Loucy (cell line): ENCODE data around the gene CA5A.

Experiments
- H2AFZ ChIP-seq: fragments of 200-600 bp; sonication (generic); 2 replicates; pipeline ENCODE4 v1.6.0; 2016; ENCODE audit warnings: antibody characterized with exemption, mild to moderate bottlenecking, low read length, moderate library complexity
- H3F3A ChIP-seq: fragments of 200-600 bp; 2 replicates; pipeline ENCODE4 v1.6.0; 2016; ENCODE audit warnings: antibody characterized with exemption, low read depth, mild to moderate bottlenecking
- H3K27me3 ChIP-seq: fragments of 200-600 bp; sonication (generic); 2 replicates; pipeline ENCODE4 v1.6.1; 2014; ENCODE audit warnings: low read length, mild to moderate bottlenecking; ENCODE audit not compliant: insufficient read depth, poor library complexity, severe bottlenecking
- H3K36me3 ChIP-seq: fragments of 200-600 bp; sonication (generic); 2 replicates; pipeline ENCODE4 v1.6.1; 2016; ENCODE audit warnings: low read length; ENCODE audit not compliant: insufficient read depth
- H3K4me1 ChIP-seq: fragments of 200-600 bp; sonication (generic); 2 replicates; pipeline ENCODE4 v1.5.1; 2014; ENCODE audit warnings: low read length, mild to moderate bottlenecking; ENCODE audit not compliant: insufficient read depth, poor library complexity, severe bottlenecking
- H3K4me2 ChIP-seq: fragments of 200-600 bp; sonication (generic); 2 replicates; pipeline ENCODE4 v1.6.0; 2014; ENCODE audit warnings: antibody characterized with exemption, low read length, low read depth, mild to moderate bottlenecking; ENCODE audit not compliant: poor library complexity, severe bottlenecking
- H3K4me3 ChIP-seq: fragments of 200-600 bp; sonication (generic); 2 replicates; pipeline ENCODE4 v1.5.1; 2014; ENCODE audit warnings: low read length, mild to moderate bottlenecking, mixed read lengths; ENCODE audit not compliant: poor library complexity, severe bottlenecking
- H3K79me2 ChIP-seq: fragments of 200-600 bp; sonication (generic); 2 replicates; pipeline ENCODE4 v1.6.1; 2014; ENCODE audit warnings: low read length; ENCODE audit not compliant: insufficient read depth
- H3K9ac ChIP-seq: fragments of 200-600 bp; sonication (generic); 2 replicates; pipeline ENCODE4 v1.6.0; 2014; ENCODE audit warnings: mild to moderate bottlenecking, low read depth, low read length, moderate library complexity; ENCODE audit not compliant: poor library complexity, severe bottlenecking
- H3K9me2 ChIP-seq: fragments of 200-600 bp; sonication (generic); replicated peaks from 2 replicates; pipeline ENCODE4 v1.6.1; 2016; ENCODE audit warnings: low read depth, low read length, mixed read lengths
- H3K9me3 ChIP-seq: fragments of 200-600 bp; sonication (generic); 2 replicates; pipeline ENCODE4 v1.6.1; 2014; ENCODE audit warnings: mild to moderate bottlenecking, antibody characterized with exemption, low read length, low read depth; ENCODE audit not compliant: insufficient read depth
- H4K20me1 ChIP-seq: fragments of 200-600 bp; sonication (generic); 2 replicates; pipeline ENCODE4 v1.6.0; 2014; ENCODE audit warnings: antibody characterized with exemption, low read length, mild to moderate bottlenecking; ENCODE audit not compliant: insufficient read depth, poor library complexity, severe bottlenecking
- EZH2phosphoT487 ChIP-seq: fragments of 200-600 bp; IDR thresholded peaks from 2 replicates; pipeline ENCODE4 v1.6.1; 2018; ENCODE audit warnings: antibody characterized with exemption, mild to moderate bottlenecking, moderate library complexity, borderline replicate concordance
- TF ChIP-seq, protein P1 (sequence below): fragments of 200-600 bp; sonication (generic); conservative IDR thresholded peaks from 2 replicates; pipeline ENCODE4 v1.5.1; 2014; ENCODE audit warnings: mild to moderate bottlenecking, antibody characterized with exemption, low read length

CA5A gene

DNA sequence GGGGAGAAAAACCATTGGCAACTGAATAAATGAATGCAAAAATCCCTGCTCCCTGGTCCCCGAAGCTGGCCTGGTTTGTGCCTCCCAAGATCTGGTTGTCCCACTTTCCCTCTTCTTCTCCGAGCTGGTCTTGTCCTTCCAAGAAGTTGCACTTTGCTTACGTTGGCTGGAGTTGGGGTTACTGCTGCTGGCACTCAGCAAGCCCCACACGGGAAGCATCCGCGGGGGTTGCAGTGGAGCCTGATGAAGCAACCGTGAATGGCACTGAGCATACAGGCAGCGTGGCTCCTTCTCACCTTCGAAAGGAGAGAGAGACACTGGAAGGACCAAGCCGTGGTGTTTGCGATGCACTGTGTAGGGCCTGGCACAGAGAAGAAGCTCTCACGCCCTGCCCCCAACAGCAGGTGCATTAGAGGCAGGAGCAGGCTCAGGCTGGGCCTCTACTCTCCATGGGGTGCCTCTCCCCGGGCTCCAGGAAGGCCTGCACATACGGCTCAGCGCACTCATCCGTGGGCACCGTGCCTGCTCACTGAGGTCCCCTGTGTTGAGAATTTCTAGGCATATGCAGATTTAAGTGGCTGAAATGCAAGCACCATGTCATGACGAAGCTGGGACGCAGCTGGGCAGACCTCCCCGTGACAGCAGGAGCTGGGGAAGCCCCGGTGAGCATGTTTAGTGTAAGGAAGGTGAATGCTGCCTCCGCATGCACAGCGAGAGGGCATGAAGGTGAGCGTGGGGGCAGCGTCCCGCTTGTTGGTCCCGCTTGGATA is 12.1 kb downstream of the CA5A start:
- Histone ChIP-seq H3K9me2 (no peaks in the 10 kb centered on the region), H3K4me1 (no peaks in the 10 kb centered on the region), H3K27me3 (no peaks in the 10 kb centered on the region), H2AFZ (no peak overlapping the region), H3K79me2 (no peaks in the 10 kb centered on the region), H3K4me3 (no peak overlapping the region), H3K36me3 (no peaks in the 10 kb centered on the region), H3K9me3 (no peaks in the 10 kb centered on the region), H4K20me1 (no peaks in the 10 kb centered on the region), H3K4me2 (no peak overlapping the region), H3K9ac (no peak overlapping the region), H3F3A (no peaks in the 10 kb centered on the region)
- TF ChIP-seq, protein P1, sequence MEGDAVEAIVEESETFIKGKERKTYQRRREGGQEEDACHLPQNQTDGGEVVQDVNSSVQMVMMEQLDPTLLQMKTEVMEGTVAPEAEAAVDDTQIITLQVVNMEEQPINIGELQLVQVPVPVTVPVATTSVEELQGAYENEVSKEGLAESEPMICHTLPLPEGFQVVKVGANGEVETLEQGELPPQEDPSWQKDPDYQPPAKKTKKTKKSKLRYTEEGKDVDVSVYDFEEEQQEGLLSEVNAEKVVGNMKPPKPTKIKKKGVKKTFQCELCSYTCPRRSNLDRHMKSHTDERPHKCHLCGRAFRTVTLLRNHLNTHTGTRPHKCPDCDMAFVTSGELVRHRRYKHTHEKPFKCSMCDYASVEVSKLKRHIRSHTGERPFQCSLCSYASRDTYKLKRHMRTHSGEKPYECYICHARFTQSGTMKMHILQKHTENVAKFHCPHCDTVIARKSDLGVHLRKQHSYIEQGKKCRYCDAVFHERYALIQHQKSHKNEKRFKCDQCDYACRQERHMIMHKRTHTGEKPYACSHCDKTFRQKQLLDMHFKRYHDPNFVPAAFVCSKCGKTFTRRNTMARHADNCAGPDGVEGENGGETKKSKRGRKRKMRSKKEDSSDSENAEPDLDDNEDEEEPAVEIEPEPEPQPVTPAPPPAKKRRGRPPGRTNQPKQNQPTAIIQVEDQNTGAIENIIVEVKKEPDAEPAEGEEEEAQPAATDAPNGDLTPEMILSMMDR, result no peak
- no peak for TF ChIP-seq EZH2phosphoT487

DNA sequence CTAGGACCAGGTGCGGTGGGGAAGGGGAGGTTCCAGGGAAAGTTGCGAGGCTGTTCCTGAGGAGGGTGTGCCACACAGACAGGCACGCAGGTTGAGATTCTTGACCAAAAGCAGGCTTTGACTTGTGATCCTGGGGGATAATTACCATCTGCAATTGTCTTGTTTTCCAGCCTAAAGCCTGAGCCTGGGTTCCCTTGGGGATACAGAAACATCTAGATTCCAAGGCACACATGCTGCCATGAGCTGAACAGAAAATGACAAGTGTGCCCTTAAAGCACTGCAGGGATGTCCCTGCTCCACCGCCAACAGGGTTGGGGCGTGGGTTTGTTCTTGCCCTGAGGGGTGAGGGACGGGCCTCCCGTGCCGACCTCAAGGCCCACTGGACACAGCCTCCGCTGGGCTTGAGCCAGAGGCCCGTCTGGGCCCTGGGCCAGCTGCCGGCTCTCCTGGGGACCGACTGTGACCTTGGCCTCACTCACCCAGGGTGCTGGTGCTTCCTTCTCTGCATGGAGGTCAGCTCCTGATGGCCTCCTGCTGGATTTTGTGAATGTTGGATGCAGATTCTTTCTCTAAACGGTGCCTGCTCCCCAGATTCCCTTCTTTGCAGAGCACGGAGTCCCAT is 14.0 kb downstream of the CA5A start:
- H3K27me3 ChIP-seq, result no peaks in the 10 kb centered on the region
- H3K79me2 ChIP-seq, result no peaks in the 10 kb centered on the region

DNA sequence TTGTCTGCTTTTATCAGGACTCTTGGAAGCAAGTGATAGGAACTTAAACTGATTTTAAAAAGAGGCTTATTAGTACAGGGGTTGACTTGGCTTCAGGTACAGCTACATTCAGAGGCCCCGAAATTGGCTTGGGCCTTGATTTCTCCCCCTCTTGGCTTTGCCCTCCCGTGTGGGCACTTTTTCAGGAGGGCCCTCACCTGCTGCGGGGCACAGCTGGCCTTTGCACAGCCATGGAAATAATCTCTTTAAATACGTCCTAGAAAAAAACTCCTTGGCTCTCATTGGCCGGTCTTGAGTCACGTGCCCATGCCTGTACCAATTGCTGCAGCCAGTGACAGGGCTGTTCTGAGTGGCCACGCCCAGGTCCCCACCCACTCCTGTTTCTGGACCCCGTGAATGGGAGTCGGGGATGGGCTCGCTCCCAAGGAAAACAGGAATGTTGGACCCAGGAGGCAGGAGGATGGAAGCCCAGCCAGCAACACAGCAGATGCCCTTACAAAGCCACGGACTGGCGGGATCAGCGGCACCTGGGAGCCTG is 15.0 kb downstream of the CA5A start:
- H3K4me1 ChIP-seq, result no peaks in the 10 kb centered on the region
- no peaks in the 10 kb centered on the region for H3K9me3 ChIP-seq
- H3K9ac ChIP-seq, result no peak overlapping the region
- no peak overlapping the region for H3K4me3 ChIP-seq
- H3K36me3 ChIP-seq, result no peaks in the 10 kb centered on the region
- no peak overlapping the region for H2AFZ ChIP-seq
- no peak overlapping the region for H3K4me2 ChIP-seq
- no peaks in the 10 kb centered on the region for H3K79me2 ChIP-seq
- no peaks in the 10 kb centered on the region for H3K27me3 ChIP-seq
- TF ChIP-seq EZH2phosphoT487, result no peak
- TF ChIP-seq, protein P1, result no peak
- H4K20me1 ChIP-seq, result no peaks in the 10 kb centered on the region
- no peaks in the 10 kb centered on the region for H3K9me2 ChIP-seq
- no peaks in the 10 kb centered on the region for H3F3A ChIP-seq

More for the DNA sequence above, 14.0 kb downstream of the CA5A start:
- no peak overlapping the region for H3K9ac ChIP-seq
- TF ChIP-seq, protein P1, result no peak
- TF ChIP-seq EZH2phosphoT487, result no peak
- no peak overlapping the region for H2AFZ ChIP-seq
- no peaks in the 10 kb centered on the region for H4K20me1 ChIP-seq
- H3K4me2 ChIP-seq, result no peak overlapping the region
- no peak overlapping the region for H3K4me3 ChIP-seq
- no peaks in the 10 kb centered on the region for H3K9me2 ChIP-seq
- no peaks in the 10 kb centered on the region for H3F3A ChIP-seq
- no peaks in the 10 kb centered on the region for H3K4me1 ChIP-seq
- no peaks in the 10 kb centered on the region for H3K9me3 ChIP-seq
- no peaks in the 10 kb centered on the region for H3K36me3 ChIP-seq
